ENCODE data around the gene NLN.
"Not testable (repeated sequence)": the region's sequence is repeated elsewhere in the genome, so short reads cannot be mapped to it uniquely, and the experiment has no call there.

Gene NLN

GRCh38 chr5:65732046-65732445 lies 10.0 kb downstream of the NLN start:
- DNase-seq (ENCODE audit: low read depth in 4 of 4, low spot score in 1 of 4): not testable (repeated sequence)

- DNase-seq (ENCODE audit: low read depth in 4 of 4, low spot score in 1 of 4): not testable (repeated sequence)
These were observed 12.3 kb downstream of the NLN start for GRCh38 chr5:65734196-65734775.

DNA sequence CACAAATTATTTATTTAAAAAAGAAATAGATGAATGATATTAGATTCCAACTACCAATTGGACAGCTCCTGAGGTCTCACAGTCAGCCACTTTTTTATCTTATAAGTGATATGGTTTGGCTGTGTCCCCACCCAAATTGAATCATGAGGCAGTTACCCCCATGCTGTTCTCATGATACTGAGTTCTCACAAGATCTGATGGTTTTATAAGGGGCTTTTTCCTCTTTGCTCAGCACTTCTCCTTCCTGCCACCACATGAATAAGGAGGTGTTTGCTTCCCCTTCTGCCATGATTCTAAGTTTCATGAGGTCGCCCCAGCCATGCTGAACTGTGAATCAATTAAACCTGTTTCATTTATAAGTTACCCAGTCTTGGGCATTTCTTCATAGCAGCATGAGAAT lies 12.9 kb downstream of the NLN start:
- DNase-seq (ENCODE audit: low read depth in 4 of 4, low spot score in 1 of 4): no peak

- DNase-seq (ENCODE audit: low read depth in 4 of 4, low spot score in 1 of 4): no peak
These were observed 14.0 kb downstream of the NLN start for GRCh38 chr5:65736011-65736410.

DNA sequence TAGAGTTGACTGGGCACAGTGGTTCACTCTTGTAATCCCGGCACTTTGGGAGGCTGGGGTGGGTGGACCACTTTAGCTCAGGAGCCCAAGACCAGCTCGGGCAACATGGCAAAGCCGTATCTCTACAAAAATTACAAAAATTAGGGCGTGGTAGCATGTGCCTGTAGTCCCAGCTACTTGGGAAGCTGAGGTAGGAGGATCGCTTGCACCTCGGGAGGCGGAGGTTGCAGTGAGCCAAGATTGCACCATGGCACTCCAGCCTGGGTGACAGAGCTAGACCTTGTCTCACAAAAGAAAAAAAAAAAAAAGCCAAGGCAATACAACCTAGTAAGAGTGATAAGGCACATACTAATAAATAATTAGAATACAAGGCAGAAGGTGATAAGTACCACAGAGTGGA lies 15.8 kb downstream of the NLN start:
- DNase-seq (ENCODE audit: low read depth in 4 of 4, low spot score in 1 of 4): no peak

- no peak for DNase-seq (ENCODE audit: low read depth in 4 of 4, low spot score in 1 of 4)
These were observed 16.3 kb downstream of the NLN start for GRCh38 chr5:65738305-65738704.

DNA sequence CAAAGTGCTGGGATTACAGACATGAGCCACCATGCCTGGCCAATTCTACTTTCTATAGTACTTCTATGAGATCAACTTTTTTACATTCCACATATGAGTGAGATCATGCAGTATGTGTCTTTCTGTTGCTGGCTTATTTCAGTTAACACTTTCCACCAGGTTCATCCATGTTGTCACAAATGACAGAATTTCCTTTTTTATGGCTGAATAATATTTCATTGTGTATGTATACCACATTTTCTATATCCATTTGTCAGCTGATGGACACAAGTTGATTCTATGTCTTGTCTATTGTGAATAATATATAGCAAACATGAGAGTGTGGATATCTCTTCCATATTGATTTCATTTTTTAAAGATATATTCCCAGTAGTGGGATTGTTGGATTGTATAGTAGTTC lies 17.2 kb downstream of the NLN start:
- DNase-seq (ENCODE audit: low read depth in 4 of 4, low spot score in 1 of 4): no peak

GRCh38 chr5:65742565-65743231 lies 20.7 kb downstream of the NLN start:
- no peak for DNase-seq (ENCODE audit: low read depth in 4 of 4, low spot score in 1 of 4)

DNA sequence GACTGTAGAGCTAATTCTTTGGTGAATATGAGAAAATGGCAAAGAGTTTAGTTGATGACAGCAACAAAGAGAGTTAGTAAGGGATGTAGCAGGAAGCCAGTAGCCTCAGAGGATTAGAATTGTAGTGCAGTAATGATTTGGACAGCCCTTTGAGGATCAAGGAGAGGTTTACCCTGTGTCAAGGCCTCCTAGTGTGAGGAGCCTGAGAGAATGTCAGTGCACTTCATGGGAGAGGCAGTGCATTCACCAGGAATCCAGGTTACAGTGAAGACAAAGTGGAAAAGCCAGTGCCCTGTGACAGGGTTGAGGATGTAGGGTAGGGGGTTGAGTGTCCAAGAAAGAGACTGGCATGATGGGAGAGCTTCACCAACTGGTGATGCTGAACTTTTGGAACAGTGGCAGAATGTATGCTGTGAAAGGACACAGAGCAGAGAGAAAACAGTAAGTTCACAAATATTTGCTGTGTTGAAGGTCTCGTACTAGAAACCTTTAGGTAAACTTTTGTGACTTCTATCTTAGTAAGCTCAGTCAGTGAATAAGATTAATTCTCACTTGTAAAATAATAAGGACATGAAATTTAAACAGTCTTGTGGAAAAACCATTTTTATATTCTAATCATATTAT lies 27.3 kb downstream of the NLN start:
- DNase-seq (ENCODE audit: low read depth in 4 of 4, low spot score in 1 of 4): no peak

DNA sequence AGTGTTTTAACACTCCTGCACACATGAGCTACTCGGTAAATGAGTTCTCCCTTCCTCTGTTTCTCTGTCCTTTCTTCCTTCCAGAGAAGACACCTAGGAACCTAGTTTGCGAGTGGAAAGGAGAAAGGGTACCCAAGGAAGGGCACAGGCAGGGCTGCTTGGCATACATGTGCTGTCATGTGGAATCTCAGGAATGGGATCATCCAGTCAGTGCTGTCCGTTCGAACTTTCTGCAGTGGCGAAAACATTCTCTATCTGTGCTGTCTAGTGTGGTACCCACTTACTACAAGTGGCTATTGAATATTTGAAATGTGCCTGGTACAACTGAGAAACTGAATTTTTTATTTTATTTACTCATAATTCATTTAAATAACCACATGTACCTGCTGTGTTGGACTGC lies 28.0 kb downstream of the NLN start:
- DNase-seq (ENCODE audit: low read depth in 4 of 4, low spot score in 1 of 4): no peak

DNA sequence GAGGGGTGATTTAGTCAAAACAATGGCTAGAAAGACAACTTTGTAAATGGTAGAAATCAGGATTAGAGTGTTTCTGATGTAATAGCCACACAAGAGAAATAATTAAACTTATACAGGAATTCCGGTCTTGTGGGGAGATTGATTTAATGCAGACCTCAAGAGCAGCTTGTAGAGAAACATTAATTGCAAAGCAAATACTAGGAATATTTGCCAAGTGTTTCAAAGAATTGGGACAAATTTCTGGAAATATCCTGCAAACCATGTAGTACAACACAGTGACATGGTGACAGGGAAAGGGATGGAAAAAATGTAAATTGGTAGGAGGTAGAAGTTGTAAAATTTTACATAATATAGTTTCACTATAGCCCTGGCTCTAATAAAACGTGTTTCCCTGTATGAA lies 28.9 kb downstream of the NLN start:
- DNase-seq (ENCODE audit: low read depth in 4 of 4, low spot score in 1 of 4): no peak

DNA sequence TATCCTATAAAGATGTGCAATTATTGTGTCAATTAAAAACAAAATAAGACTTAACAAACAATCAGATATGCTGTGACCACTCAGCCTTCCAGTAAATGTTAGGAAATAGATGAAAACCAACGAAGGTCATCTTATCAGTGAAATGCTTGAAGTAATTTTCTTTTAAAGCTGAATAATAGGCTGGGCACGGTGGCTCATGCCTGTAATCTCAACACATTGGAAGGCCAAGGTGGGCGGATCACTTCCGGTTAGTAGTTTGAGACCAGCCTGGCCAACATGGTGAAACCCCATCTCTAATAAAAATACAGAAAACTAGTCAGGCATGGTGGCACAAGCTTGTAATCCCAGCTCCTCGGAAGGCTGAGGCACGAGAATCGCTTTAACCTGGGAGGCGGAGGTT lies 31.2 kb downstream of the NLN start:
- no peak for DNase-seq (ENCODE audit: low read depth in 4 of 4, low spot score in 1 of 4)

- no peak for DNase-seq (ENCODE audit: low read depth in 4 of 4, low spot score in 1 of 4)
These were observed 36.6 kb downstream of the NLN start for GRCh38 chr5:65758546-65759144.

DNA sequence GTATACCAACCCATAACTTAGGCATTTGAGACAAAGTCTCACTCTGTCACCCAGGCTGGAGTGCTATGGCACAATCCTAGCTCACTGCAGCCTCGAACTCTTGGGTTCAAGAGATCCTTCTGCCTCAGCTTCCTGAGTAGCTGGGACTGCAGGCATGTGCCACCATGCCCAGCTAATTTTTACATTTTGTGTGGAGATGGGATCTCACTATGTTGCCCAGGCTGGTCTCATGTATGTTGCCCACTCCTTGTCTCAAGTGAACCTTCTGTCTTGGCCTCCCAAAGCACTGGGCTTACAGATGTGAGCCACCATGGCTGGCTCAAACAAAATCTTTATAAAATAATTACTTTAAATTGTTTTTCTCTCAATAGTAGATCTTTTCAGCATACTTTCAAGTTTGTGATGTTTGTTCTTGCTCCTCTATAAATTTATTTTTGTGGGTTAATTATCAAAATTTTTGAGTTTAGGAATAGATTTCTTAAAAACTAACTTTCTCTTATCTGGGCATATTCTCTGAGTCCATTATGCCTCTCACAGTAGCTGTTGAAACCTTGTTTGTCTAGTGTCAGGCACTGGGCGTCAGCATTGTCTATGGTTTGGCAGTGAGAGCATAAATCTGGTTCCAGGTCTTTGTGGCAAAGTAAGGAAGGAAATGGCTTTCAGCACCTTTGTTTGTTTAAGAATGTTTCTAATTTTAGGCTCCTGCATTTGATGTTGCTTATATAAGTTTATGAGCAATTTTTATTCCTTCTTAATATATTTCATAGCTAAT lies 38.7 kb downstream of the NLN start:
- DNase-seq (ENCODE audit: low read depth in 4 of 4, low spot score in 1 of 4): peak in 1 of 4 experiments; percentile 1

GRCh38 chr5:65762234-65762633 lies 40.2 kb downstream of the NLN start:
- DNase-seq (ENCODE audit: low read depth in 4 of 4, low spot score in 1 of 4): no peak

DNA sequence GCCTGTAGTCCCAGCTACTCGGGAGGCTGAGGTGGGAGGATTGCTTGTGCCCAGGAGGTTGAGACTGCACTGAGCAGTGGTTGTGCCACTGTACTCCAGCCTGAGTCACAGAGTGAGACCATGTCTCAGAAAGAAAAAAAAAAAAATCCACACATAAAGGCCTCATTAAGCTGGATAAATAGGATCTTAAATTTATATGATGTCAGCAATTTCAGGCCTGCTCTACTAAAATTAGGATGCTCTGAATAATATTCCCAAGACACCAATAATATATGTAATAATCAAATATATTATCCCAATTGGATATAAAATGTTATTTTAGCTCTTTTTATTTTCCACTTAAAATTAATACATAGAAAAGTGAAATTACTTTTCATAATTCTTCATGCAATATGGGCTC lies 43.6 kb downstream of the NLN start:
- DNase-seq (ENCODE audit: low read depth in 4 of 4, low spot score in 1 of 4): no peak

DNA sequence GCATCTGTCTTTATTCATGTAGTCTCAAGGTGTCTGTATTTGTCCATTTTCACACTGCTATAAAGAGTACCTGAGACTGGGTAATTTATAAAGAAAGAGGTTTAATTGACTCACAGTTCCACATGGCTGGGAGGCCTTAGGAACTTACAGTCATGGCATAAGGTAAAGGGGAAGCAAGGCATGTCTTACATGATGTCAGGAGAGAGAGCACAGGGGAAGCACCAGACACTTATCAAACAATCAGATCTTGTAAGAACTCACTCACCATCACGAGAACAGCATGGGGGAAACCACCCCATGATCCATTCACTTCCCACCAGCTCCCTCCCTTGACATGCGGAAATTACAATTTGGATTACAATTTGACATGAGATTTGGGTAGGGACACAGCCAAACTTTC lies 44.2 kb downstream of the NLN start:
- DNase-seq (ENCODE audit: low read depth in 4 of 4, low spot score in 1 of 4): no peak

GRCh38 chr5:65766781-65767180 lies 44.8 kb downstream of the NLN start:
- no peak for DNase-seq (ENCODE audit: low read depth in 4 of 4, low spot score in 1 of 4)

GRCh38 chr5:65767565-65767964 lies 45.6 kb downstream of the NLN start:
- DNase-seq (ENCODE audit: low read depth in 4 of 4, low spot score in 1 of 4): no peak

DNA sequence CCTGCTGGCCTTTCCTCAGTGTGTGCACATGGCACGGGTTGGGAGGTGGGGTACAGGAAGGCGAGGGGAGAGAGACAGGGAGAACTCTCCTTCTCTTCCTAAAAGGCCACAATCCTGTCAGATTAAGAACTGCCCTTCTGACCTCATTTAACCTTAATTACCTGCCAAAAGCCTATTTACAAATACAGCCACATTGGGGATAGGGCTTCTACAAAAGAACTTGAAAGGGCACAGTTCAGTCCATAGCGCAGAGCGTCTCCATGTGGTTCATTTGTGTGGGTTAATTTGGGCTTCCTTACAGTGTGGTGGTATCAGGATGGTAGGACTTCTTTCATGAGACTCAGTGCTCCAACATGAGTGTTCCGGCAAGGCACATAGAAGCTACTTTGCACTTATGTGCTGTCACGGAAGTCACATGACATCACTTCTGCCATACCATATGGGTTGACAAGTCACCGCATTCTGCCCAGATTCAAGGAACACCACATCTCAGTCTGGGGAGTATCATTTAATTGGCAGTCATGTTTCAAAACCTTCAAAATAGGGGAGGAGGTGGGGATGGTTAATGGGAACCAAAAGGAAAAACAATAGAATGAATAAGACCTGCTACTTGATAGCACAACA lies 46.8 kb downstream of the NLN start:
- no peak for DNase-seq (ENCODE audit: low read depth in 4 of 4, low spot score in 1 of 4)

- DNase-seq (ENCODE audit: low read depth in 4 of 4, low spot score in 1 of 4): no peak
These were observed 47.5 kb downstream of the NLN start for GRCh38 chr5:65769539-65769938.
